HCT116 (cell line): ENCODE measurements around the gene SRPK3. TPM values are rescaled to one million over a fixed set of nuclear protein-coding genes. Genes with fewer than 3 reads are reported as not detected.
"Not testable (repeated sequence)": the region's sequence is repeated elsewhere in the genome, so short reads cannot be mapped to it uniquely, and the experiment has no call there.

ENCODE experiments used
- ATAC-seq: fragments of 200-7000 bp; cut with Tn5 transposase; 2 replicates; pipeline ENCODE4 v1.9.1; 2020; ENCODE audit warnings: mild to moderate bottlenecking, moderate library complexity
- BruUV-seq: library from RNA; stranded (reverse); fragments of 400-500 nt; replicated peaks from 2 replicates; lab custom pipeline; 2021; lab: Mats Ljungman, UMichigan
- CTCF ChIA-PET: fragments of 300-600 bp; sonication (Branson Sonifier 250); formaldehyde crosslinking; loops from one replicate; lab custom pipeline; 2021; ENCODE audit warnings: antibody characterized with exemption; lab: Charles Lee
- POLR2A ChIA-PET: fragments of 300-600, 350-600 bp; sonication (Branson Sonifier 250); formaldehyde crosslinking; loops from one replicate; lab custom pipeline; 2021; ENCODE audit warnings: antibody characterized with exemption; lab: Charles Lee
- RAD21 ChIA-PET, 2 experiments: fragments of 300-600 bp; sonication (Branson Sonifier 250); formaldehyde crosslinking; loops; one replicate each; lab custom pipeline; 2023; ENCODE audit warnings: low total read pairs in 2 of 2; ENCODE audit not compliant: uncharacterized antibody in 2 of 2, unreplicated experiment in 2 of 2, low non-redundant PET in 1 of 2; lab: Charles Lee
- DNase-seq: peaks from one replicate; pipeline ENCODE4 v3.0.0-alpha.2; 2010; ENCODE audit warnings: low read depth, low spot score
- H2AFZ ChIP-seq: fragments of 200-600 bp; shearing (Covaris generic), sonication (generic); 2 replicates; pipeline ENCODE4 v1.6.1; 2017; ENCODE audit warnings: low read depth, mixed run types, mixed read lengths, antibody characterized with exemption, low read length; ENCODE audit not compliant: poor library complexity, severe bottlenecking
- H3K27ac ChIP-seq: 2 replicates; pipeline ENCODE4 v1.5.1; 2012; ENCODE audit warnings: low read depth, low read length
- H3K27me3 ChIP-seq: fragments of 200-600 bp; sonication (generic); 2 replicates; pipeline ENCODE4 v1.6.1; 2016; ENCODE audit warnings: mixed run types, low read length, mixed read lengths; ENCODE audit not compliant: insufficient read depth
- H3K36me3 ChIP-seq, 2 experiments: fragments of 200-500 bp in 1 of 2; fragments of 200-600 bp in 1 of 2; sonication (Bioruptor generic) in 1 of 2; sonication (generic) in 1 of 2; 2 replicates each; pipeline versions ENCODE4 v1.5.1 to v1.6.1; 2014 to 2016; ENCODE audit warnings: low read length in 2 of 2, inconsistent platforms in 1 of 2, mixed read lengths in 1 of 2, mixed run types in 1 of 2; ENCODE audit not compliant: insufficient read depth in 2 of 2, control insufficient read depth in 1 of 2
- H3K4me1 ChIP-seq, 2 experiments: fragments of 200-600 bp in 1 of 2; sonication (generic) in 1 of 2; 2 replicates each; pipeline versions ENCODE4 v1.5.1 to v1.6.1; 2012 to 2017; ENCODE audit warnings: low read length in 2 of 2, inconsistent platforms in 1 of 2, mild to moderate bottlenecking in 1 of 2, mixed read lengths in 1 of 2, mixed run types in 1 of 2, moderate library complexity in 1 of 2; ENCODE audit not compliant: insufficient read depth in 2 of 2, control insufficient read depth in 1 of 2
- H3K4me2 ChIP-seq: fragments of 200-600 bp; sonication (generic); 2 replicates; pipeline ENCODE4 v1.6.1; 2017; ENCODE audit warnings: mixed run types, low read length, mixed read lengths
- H3K4me3 ChIP-seq, 2 experiments: fragments of 200-600 bp in 1 of 2; sonication (generic) in 1 of 2; replicated peaks in 1 of 2; 2 replicates each; pipeline ENCODE4 v1.5.1; 2011 to 2016; ENCODE audit warnings: low read length in 2 of 2, control low read depth in 1 of 2, low read depth in 1 of 2, mild to moderate bottlenecking in 1 of 2, mixed read lengths in 1 of 2, mixed run types in 1 of 2
- H3K79me2 ChIP-seq: fragments of 200-600 bp; sonication (generic); 2 replicates; pipeline ENCODE4 v1.6.1; 2017; ENCODE audit warnings: mild to moderate bottlenecking, mixed run types, low read length, moderate library complexity, mixed read lengths; ENCODE audit not compliant: insufficient read depth
- H3K9ac ChIP-seq: fragments of 200-600 bp; sonication (generic); 2 replicates; pipeline ENCODE4 v1.6.1; 2016; ENCODE audit warnings: low read length, mixed read lengths
- H3K9me2 ChIP-seq: fragments of 200-600 bp; sonication (generic), shearing (Covaris generic); 2 replicates; pipeline ENCODE4 v1.6.1; 2017; ENCODE audit warnings: mixed run types, mild to moderate bottlenecking, moderate library complexity; ENCODE audit not compliant: insufficient read depth
- H3K9me3 ChIP-seq, 2 experiments: fragments of 200-500 bp in 1 of 2; fragments of 200-600 bp in 1 of 2; sonication (Bioruptor generic) in 1 of 2; sonication (generic) in 1 of 2; 2 replicates each; pipeline ENCODE4 v1.6.1; 2014 to 2017; ENCODE audit warnings: low read length in 2 of 2, mixed read lengths in 2 of 2, inconsistent platforms in 1 of 2, low read depth in 1 of 2, mild to moderate bottlenecking in 1 of 2, mixed run types in 1 of 2, moderate library complexity in 1 of 2; ENCODE audit not compliant: control insufficient read depth in 1 of 2, insufficient read depth in 1 of 2
- H4K20me1 ChIP-seq: fragments of 200-600 bp; sonication (generic), shearing (Covaris generic); 2 replicates; pipeline ENCODE4 v1.6.1; 2017; ENCODE audit warnings: mixed run types, mild to moderate bottlenecking, moderate library complexity; ENCODE audit not compliant: insufficient read depth
- CEBPB ChIP-seq: IDR thresholded peaks from 2 replicates; pipeline ENCODE4 v1.6.1; 2012; ENCODE audit warnings: low read depth
- CTCF ChIP-seq, 3 experiments: fragments of 200-600 bp in 1 of 3; sonication (generic) in 1 of 3; IDR thresholded peaks in 2 of 3; conservative IDR thresholded peaks in 1 of 3; 2 replicates each; pipeline ENCODE4 v1.5.1; 2012 to 2017; ENCODE audit warnings: low read depth in 2 of 3, low read length in 2 of 3, antibody characterized with exemption in 1 of 3, borderline replicate concordance in 1 of 3, control low read depth in 1 of 3, mild to moderate bottlenecking in 1 of 3, mixed read lengths in 1 of 3, mixed run types in 1 of 3, moderate library complexity in 1 of 3; ENCODE audit not compliant: insufficient read depth in 1 of 3
- FOSL1 ChIP-seq: IDR thresholded peaks from 2 replicates; pipeline ENCODE4 v1.6.1; 2012; ENCODE audit warnings: low read depth
- POLR2AphosphoS5 ChIP-seq: IDR thresholded peaks from 2 replicates; pipeline ENCODE4 v1.6.1; 2011; ENCODE audit warnings: mild to moderate bottlenecking, low read depth, low read length, moderate library complexity
- RAD21 ChIP-seq: IDR thresholded peaks from 2 replicates; pipeline ENCODE4 v1.6.1; 2012; ENCODE audit warnings: low read depth, mild to moderate bottlenecking
- TCF7L2 ChIP-seq: IDR thresholded peaks from 2 replicates; pipeline ENCODE4 v1.7.0; 2011; ENCODE audit warnings: borderline replicate concordance, inconsistent platforms; ENCODE audit not compliant: insufficient read depth, insufficient read length; ENCODE audit errors: extremely low read depth
- ZFX ChIP-seq: fragments of 450-650 bp; IDR thresholded peaks from 2 replicates; pipeline ENCODE4 v1.6.1; 2017
- ZNF274 ChIP-seq: fragments of 200-500 bp; sonication (Bioruptor generic); IDR thresholded peaks from 2 replicates; pipeline ENCODE4 v1.6.1; 2014; ENCODE audit warnings: mild to moderate bottlenecking, low read depth, low read length, inconsistent platforms
- intact Hi-C: fragments of 100-400 bp; cut with micrococcal nuclease; formaldehyde crosslinking; loops from 2 replicates; pipeline ENCODE4 v1.10.0; 2022
- total RNA-seq: library from RNA; stranded (reverse); gene quantifications from one replicate; pipeline ENCODE4 v1.2.1, GENCODE V29; 2021; ENCODE audit not compliant: unreplicated experiment
- TF ChIP-seq, protein P1 (sequence below): IDR thresholded peaks from 2 replicates; pipeline ENCODE4 v1.6.1; 2012

The SRPK3 gene
- total RNA-seq, 1 experiment from 2014 or later: not detected

DNA sequence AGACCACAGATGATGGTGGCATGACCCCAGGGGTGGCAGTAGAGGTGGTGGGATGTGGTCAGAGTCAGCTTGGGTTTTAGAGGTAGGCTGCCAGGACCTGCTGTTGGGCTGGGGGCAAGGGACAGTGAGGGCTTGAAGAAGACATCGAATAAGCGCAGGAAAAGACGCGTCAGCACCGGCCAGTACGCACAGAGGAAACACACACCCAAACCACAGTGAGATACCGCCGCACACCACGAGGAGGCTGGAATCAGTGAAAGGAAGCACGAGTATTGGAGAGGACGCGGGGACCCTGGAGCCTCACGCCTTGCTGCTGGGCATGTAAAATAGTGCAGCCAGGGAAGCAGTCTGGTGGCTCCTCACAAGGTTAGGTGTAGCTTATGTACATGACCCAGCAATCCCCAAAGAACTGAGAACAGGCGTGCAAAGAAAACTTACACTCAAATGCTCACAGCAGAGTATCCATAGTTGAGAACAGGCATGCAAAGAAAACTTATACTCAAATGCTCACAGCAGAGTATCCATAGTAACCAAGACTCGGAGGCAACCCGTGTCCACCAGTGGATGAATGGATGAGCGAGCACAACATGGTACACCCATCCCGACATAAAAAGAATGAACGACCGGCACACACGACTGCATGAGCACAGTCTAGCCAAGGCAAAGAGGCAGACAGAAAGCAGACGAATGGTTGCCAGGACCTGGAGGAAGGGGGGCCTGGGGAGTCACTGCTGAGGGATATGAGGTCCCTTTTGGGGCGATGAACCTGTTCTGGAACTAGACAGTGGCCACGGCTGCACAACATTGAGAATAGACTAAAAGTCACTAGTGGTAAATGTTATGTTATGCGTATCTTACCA is 36.2 kb downstream of the SRPK3 start:
- H3K4me2 ChIP-seq: no peak overlapping the region
- DNase-seq: no peak
- ChIA-PET RAD21 (no interaction called here), CTCF (no interaction called here)
- no peak overlapping the region for H3K4me3 ChIP-seq
- H4K20me1 ChIP-seq: no peaks in the 10 kb centered on the region
- no TSS peak for BruUV-seq
- intact Hi-C loops: no loop called here
- ATAC-seq: no peak
- no peaks in the 10 kb centered on the region for H3K9me3 ChIP-seq
- TF ChIP-seq RAD21 (no peak), POLR2AphosphoS5 (no peak), CTCF (IDR thresholded peaks at IDR 0.05 in 2 of 3, conservative IDR thresholded peaks at IDR 0.05 in 1 of 3; ENCODE audit: borderline replicate concordance in 1 of 3, insufficient read depth in 1 of 3, low read depth in 2 of 3, low read length in 2 of 3) (no peak), TCF7L2 (no peak), FOSL1 (no peak), CEBPB (no peak), ZNF274 (no peak), ZFX (no peak)
- TF ChIP-seq, protein P1, sequence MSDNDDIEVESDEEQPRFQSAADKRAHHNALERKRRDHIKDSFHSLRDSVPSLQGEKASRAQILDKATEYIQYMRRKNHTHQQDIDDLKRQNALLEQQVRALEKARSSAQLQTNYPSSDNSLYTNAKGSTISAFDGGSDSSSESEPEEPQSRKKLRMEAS: no peak
- TF ChIP-seq, all 23 proteins: peak for 0
- peaks cover 0 to 9% of the 10 kb centered on the region in 2 experiments; a peak in 2 of 4 replicates for H3K4me1 ChIP-seq
- H3K9ac ChIP-seq: no peak overlapping the region
- no peaks in the 10 kb centered on the region for H3K36me3 ChIP-seq
- H3K27me3 ChIP-seq: no peaks in the 10 kb centered on the region
- H2AFZ ChIP-seq: no peak overlapping the region
- H3K9me2 ChIP-seq: no peaks in the 10 kb centered on the region
- POLR2A ChIA-PET: no interaction called here
- no peak overlapping the region for H3K27ac ChIP-seq
- H3K79me2 ChIP-seq: no peaks in the 10 kb centered on the region

- intact Hi-C loops, H3K9ac ChIP-seq, DNase-seq, BruUV-seq, H3K4me2 ChIP-seq, H3K9me3 ChIP-seq, POLR2A ChIA-PET, H3K27ac ChIP-seq, H3K79me2 ChIP-seq, H3K4me1 ChIP-seq, RAD21 ChIA-PET, H4K20me1 ChIP-seq, H3K36me3 ChIP-seq, ATAC-seq, H3K27me3 ChIP-seq, H3K4me3 ChIP-seq, H2AFZ ChIP-seq, H3K9me2 ChIP-seq, CTCF ChIA-PET: not testable (repeated sequence)
These were observed 37.2 kb downstream of the SRPK3 start for GRCh38 chrX:153818064-153818463.
